ENCODE measurements around the gene ZNF438.
"Not testable (repeated sequence)": the region's sequence is repeated elsewhere in the genome, so short reads cannot be mapped to it uniquely, and the experiment has no call there.

Gene ZNF438

GRCh38 chr10:31042670-31043069 is 11.0 kb upstream of the ZNF438 start:
- no peak for DNase-seq

- DNase-seq, result no peak
Observed at GRCh38 chr10:31041011-31041410, 9.3 kb upstream of the ZNF438 start.

- DNase-seq, result not testable (repeated sequence)
Observed at GRCh38 chr10:31039006-31039405, 7.3 kb upstream of the ZNF438 start.

DNA sequence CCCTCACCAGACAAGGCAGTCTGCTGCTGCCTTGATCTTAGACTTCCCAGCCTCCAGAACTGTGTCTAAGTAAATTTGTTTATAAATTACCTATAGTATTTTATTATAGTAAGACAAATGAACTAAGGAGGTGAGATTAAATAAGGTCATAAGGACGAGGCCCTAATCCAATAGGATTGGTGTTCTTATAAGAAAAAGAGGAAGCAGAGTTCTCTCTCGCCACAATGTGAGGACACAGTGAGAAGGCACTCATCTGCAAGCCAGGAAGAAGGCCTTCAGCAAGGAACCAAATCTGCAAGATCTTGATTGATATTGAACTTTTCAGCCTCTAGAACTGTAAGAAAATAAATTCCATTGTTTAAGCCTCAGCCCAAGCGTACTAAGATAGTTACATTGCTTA is 6.1 kb upstream of the ZNF438 start:
- DNase-seq, result no peak

- no peak for DNase-seq
Observed at GRCh38 chr10:31036209-31036608, 4.5 kb upstream of the ZNF438 start.

GRCh38 chr10:31035266-31035798 is 3.7 kb upstream of the ZNF438 start:
- no peak for DNase-seq

GRCh38 chr10:31034098-31034909 is 2.6 kb upstream of the ZNF438 start:
- DNase-seq, result no peak

DNA sequence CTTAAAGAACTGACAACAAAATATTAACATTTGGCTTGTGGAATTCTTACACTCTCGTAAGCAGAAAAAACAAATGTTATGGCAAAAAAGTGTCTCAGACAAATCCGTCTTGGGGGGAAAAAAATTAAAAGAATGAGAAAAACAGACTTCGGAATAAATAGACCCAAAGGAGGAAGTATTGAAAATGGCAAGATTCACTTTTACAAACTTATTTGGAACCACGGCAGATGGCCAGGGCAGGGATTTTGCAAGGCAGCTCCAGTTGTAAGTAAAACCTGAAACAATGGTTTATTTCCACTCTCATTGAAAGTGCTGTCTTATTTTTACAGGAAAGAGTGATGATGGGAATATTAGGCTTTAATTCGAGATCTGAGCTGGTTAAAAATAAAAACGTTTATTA is 1.5 kb upstream of the ZNF438 start:
- no peak for DNase-seq

DNA sequence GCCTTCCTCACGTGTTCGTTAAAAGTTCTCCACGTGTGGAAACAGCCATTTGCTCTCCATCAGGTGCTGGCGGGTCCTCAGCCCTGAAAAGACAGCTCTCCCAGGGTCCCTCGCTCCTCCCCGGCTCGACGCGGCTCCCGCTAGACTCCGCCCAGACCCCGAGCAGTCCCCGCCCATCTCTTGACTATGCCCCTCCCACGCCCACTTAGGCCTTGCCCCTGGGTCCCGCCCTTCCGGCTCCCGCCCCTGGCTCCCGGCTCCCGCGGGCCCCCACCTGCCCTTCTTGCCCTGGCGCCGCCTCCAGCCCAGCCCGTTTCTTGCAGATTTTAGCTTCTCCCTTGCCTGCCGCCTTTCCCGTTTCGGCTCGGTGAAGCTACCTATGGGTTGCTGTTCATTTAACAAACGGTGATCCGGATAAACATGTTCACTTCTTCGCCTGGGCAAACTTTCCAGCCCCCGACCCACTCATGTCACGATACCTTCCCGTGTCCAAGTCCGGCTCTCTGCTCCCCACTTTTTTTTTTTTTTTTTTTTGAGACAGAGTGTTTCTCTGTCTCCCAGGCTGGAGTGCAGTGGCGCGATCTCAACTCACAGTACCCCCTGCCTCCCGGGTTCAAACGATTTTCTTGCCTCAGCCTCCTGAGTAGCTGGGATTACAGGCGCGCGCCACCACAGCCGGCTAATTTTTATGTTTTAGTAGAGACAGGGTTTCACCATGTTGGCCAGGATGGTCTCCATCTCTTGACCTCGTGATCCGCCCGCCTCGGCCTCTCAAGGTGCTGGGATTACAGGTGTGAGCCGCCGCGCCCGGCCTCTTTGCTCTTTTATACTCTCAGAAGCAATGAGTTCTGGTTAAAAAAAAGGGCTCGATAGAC is 830 bp upstream of the ZNF438 start:
- peak; percentile 98 for DNase-seq

DNA sequence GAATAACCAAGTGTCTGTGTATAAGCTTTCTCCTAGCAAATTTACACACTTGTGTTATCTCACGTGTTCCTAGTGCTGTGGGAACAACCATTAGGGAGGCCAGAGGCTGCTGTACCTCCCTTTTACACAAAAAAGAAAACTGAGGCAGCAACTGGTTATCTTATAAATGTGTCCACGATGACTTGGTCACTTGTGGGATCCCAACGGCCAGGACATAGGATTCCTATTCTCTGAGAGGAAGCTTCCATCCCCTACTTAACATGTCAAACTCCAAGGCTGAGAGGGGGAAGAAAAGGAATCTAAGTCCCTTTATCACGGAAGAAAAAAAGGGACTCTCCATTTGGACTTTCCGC is 484 bp downstream of the ZNF438 start:
- DNase-seq, result no peak

DNA sequence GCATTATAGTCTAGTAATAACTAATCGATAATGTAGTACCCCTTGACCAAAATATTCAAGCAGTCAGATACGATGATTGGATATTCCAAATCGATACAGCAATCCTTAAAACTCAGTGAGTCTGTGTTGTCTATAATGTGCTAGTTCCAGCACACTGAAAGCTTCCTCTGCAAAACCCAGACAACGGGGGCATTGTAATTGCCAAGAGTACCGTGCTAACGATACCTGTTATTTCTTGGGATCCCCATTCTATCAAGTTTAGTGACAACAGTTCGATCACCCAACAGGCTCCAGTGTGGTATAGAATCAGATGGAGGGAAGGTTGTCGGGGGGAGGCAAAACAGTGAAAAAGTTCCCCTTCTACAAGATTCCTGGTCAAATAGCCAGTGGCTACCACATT is 865 bp downstream of the ZNF438 start:
- no peak for DNase-seq

GRCh38 chr10:31030260-31030659 is 1.4 kb downstream of the ZNF438 start:
- DNase-seq, result no peak

DNA sequence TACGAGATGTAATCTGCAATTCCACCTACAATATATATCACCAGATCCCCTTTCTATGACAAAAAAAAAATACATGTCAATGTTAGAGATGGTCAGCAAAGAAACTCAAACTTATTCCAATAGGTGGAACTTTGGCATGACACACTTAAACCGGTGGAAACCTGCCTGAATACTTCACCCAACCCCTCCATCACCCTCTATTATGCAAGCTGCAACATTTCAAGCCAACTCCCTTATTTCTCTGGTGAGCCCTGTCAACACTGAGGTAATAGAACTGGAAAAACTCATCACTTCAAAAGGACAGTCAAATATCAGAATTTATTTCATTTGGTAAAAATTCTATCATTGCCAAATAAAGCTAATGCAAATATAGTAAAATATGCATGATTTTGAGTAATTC is 3.6 kb downstream of the ZNF438 start:
- DNase-seq, result no peak

DNA sequence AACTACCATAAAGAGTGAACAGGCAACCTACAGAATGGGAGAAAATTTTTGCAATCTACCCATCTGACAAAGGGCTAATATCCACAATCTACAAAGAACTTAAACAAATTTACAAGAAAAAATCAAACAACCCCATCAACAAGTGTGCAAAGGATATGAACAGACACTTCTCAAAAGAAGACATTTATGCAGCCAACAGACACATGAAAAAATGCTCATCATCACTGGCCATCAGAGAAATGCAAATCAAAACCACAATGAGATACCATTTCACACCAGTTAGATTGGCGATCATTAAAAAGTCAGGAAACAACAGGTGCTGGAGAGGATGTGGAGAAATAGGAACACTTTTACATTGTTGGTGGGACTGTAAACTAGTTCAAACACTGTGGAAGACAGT is 5.4 kb downstream of the ZNF438 start:
- not testable (repeated sequence) for DNase-seq

DNA sequence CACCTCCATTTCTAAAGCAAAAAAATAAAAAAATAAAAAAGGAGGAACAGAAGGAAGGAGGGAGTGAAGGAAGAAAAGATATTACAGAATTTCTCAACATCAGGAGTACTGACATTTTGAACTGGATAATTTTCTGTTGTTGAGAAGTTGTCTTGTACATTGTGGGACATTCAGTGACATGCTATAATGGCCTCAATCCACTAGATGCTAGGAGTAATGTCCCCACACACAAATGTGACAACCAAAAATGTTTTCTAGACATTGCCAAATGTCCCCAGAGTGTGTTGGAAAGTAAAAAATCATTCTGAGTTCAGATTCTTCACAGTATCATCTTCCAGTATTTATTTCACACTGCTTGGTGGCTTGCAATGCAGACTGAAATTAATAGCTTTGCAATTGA is 6.5 kb downstream of the ZNF438 start:
- no peak for DNase-seq

GRCh38 chr10:31023558-31023957 is 8.1 kb downstream of the ZNF438 start:
- no peak for DNase-seq

DNA sequence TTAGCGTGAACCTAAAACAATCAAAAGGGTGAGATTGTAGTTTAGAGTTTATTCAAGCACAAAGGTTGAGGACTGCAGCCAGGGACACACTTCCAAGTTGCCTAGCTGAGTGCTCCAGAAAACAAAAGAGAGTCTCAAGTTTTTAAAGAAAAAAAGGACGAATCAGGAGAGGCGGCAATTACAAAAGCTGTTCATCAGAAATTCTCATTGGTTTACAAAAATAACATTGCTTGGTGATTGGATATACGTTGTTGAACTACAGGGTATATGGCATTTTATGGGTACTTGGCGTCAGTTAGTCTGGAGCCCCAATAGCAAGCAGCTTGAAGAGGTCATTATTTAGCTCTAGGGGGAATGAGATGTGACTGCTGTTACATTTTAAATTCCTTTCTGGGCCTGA is 11.5 kb downstream of the ZNF438 start:
- no peak for DNase-seq

- no peak for DNase-seq
Observed at GRCh38 chr10:31018962-31019361, 12.7 kb downstream of the ZNF438 start.

- no peak for DNase-seq
Observed at GRCh38 chr10:31018356-31018750, 13.3 kb downstream of the ZNF438 start.

DNA sequence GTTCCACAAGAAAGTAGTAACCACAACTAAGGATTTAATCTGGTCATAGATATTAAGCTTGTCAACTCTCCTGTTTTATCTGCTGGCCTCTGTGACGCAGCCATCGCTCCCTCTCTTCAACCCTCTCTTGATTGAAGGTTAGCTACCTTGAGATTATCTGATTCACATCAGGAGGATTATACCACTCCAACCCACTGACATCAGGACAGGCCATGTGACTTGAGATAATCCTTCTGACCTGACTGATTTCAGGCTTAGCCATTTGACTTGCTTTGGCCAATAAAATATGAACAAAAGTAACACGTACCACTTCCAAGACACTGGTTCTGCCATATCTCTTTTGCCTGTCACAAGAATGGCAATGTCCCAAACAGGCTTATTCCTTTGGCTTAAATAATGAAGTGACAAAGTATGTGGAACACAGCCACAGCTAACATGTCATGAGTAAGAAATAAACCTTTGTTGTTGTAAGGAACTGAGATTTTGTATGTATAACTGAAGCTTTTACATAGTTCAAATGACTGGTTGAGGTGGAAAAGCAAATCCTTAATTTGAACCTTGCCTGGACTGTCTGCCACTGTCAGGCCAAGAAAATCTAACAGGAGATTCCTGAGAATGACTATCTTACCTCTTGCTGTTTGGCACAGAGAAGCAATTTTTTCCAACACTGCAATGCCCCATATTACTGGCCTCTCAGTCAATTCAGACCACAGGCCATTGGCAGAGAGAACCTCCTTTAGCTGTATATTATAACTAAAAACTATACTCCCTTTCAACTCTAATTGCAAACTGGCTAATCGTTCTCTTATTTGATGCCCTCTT is 13.9 kb downstream of the ZNF438 start:
- no peak for DNase-seq

- no peak for DNase-seq
Observed at GRCh38 chr10:31014161-31014875, 17.3 kb downstream of the ZNF438 start.

GRCh38 chr10:31013331-31013730 is 18.3 kb downstream of the ZNF438 start:
- DNase-seq, result no peak

GRCh38 chr10:31011665-31012022 is 20.0 kb downstream of the ZNF438 start:
- DNase-seq, result no peak

Data from activated CD4-positive, alpha-beta T cell treated with anti-CD3 and anti-CD28 coated beads, Interleukin-10, Interleukin-2, amounts not matched to agents 100 ng/mL and 50 ng/mL, durations not matched to agents 16 hours and 8 hours (primary cell).